ENCODE measurements around the gene ABCC1.
"Not testable (repeated sequence)": the region's sequence is repeated elsewhere in the genome, so short reads cannot be mapped to it uniquely, and the experiment has no call there.

GRCh38 chr16:15936809-15937208, 12.6 kb upstream of the ABCC1 start:
- TF ChIP-seq, protein P1, sequence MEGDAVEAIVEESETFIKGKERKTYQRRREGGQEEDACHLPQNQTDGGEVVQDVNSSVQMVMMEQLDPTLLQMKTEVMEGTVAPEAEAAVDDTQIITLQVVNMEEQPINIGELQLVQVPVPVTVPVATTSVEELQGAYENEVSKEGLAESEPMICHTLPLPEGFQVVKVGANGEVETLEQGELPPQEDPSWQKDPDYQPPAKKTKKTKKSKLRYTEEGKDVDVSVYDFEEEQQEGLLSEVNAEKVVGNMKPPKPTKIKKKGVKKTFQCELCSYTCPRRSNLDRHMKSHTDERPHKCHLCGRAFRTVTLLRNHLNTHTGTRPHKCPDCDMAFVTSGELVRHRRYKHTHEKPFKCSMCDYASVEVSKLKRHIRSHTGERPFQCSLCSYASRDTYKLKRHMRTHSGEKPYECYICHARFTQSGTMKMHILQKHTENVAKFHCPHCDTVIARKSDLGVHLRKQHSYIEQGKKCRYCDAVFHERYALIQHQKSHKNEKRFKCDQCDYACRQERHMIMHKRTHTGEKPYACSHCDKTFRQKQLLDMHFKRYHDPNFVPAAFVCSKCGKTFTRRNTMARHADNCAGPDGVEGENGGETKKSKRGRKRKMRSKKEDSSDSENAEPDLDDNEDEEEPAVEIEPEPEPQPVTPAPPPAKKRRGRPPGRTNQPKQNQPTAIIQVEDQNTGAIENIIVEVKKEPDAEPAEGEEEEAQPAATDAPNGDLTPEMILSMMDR (IDR thresholded peaks at IDR 0.05): not testable (repeated sequence)
- TF ChIP-seq POLR2AphosphoS5, POLR2A (IDR thresholded peaks at IDR 0.05): not testable (repeated sequence)
